ENCODE data around the gene MRPL44. TPM values are rescaled to one million over a fixed set of nuclear protein-coding genes. Genes with fewer than 3 reads are reported as not detected.
A peak's percentile ranks its signal among the peaks of the same experiment; 100 is the strongest.

The MRPL44 gene
- total and polyA plus RNA-seq, 2 of the 13 experiments (the other 11 are each of a cell fraction or from before 2014, with no cell fraction given) = 38.4 to 78.0 TPM

- TF ChIP-seq HNF1B (CRISPR knock-in tag; IDR thresholded peaks at IDR 0.05) (peak; percentile 88), ZGPAT (CRISPR knock-in tag; IDR thresholded peaks at IDR 0.05) (peak; percentile 84), IRF2 (CRISPR knock-in tag; IDR thresholded peaks at IDR 0.05) (peak; percentile 40; the same call in 1 of the 2 replicates), ZNF484 (CRISPR knock-in tag; IDR thresholded peaks at IDR 0.05; ENCODE audit: borderline replicate concordance, low read depth) (no peak), ZNF704 (CRISPR knock-in tag; IDR thresholded peaks at IDR 0.05; ENCODE audit: borderline replicate concordance) (peak; percentile 75; the same call in 1 of the 2 replicates), ASH2L (IDR thresholded peaks at IDR 0.05; ENCODE audit: insufficient read length, low read depth, low read length) (peak; percentile 89), THAP7 (CRISPR knock-in tag; IDR thresholded peaks at IDR 0.05) (peak; percentile 91; the same call in 1 of the 2 replicates), TBX2 (CRISPR knock-in tag; IDR thresholded peaks at IDR 0.05; ENCODE audit: borderline replicate concordance) (peak; percentile 67; the same call in 1 of the 2 replicates), TCF12 (IDR thresholded peaks at IDR 0.05) (no peak), TCF12 (CRISPR knock-in tag; IDR thresholded peaks at IDR 0.05) (peak; percentile 56; the same call in 1 of the 2 replicates), ZNF317 (CRISPR knock-in tag; IDR thresholded peaks at IDR 0.05) (peak; percentile 73; the same call in 1 of the 2 replicates), ZKSCAN8 (CRISPR knock-in tag; IDR thresholded peaks at IDR 0.05; ENCODE audit: borderline replicate concordance) (peak; percentile 48; the same call in 1 of the 2 replicates), HNRNPK (IDR thresholded peaks at IDR 0.05; ENCODE audit: low read depth, low read length, poor library complexity, severe bottlenecking) (no peak), JARID2 (CRISPR knock-in tag; IDR thresholded peaks at IDR 0.05; ENCODE audit: insufficient replicate concordance) (peak; percentile 46), BCL3 (CRISPR knock-in tag; IDR thresholded peaks at IDR 0.05) (peak; percentile 62; the same call in 1 of the 2 replicates), TIGD3 (CRISPR knock-in tag; IDR thresholded peaks at IDR 0.05; ENCODE audit: borderline replicate concordance) (peak; percentile 48)
- TF ChIP-seq, protein P1, sequence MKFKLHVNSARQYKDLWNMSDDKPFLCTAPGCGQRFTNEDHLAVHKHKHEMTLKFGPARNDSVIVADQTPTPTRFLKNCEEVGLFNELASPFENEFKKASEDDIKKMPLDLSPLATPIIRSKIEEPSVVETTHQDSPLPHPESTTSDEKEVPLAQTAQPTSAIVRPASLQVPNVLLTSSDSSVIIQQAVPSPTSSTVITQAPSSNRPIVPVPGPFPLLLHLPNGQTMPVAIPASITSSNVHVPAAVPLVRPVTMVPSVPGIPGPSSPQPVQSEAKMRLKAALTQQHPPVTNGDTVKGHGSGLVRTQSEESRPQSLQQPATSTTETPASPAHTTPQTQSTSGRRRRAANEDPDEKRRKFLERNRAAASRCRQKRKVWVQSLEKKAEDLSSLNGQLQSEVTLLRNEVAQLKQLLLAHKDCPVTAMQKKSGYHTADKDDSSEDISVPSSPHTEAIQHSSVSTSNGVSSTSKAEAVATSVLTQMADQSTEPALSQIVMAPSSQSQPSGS (CRISPR knock-in tag; IDR thresholded peaks at IDR 0.05) = peak; percentile 94
Observed at GRCh38 chr2:223930103-223930976, 26.9 kb upstream of the MRPL44 start (continued).

All from HepG2 (cell line).